Stimulated activated CD8-positive, alpha-beta memory T cell treated with anti-CD3 and anti-CD28 coated beads, Interleukin-4, amount 100 ng/mL, for 4 hours (primary cell): ENCODE measurements around the gene PCDH9.
"Not testable (repeated sequence)": the region's sequence is repeated elsewhere in the genome, so short reads cannot be mapped to it uniquely, and the experiment has no call there.

Source experiments
- DNase-seq, 2 donors: peaks; one replicate each; pipeline ENCODE4 v3.0.0-alpha.2; 2020; ENCODE audit warnings: low read depth in 2 of 2, low spot score in 1 of 2

The PCDH9 gene

GRCh38 chr13:66675620-66676019, 554.5 kb downstream of the PCDH9 start:
- no peak for DNase-seq

- no peak for DNase-seq
Observed at GRCh38 chr13:66673401-66673800, 556.7 kb downstream of the PCDH9 start.

GRCh38 chr13:66665991-66666390, 564.1 kb downstream of the PCDH9 start:
- DNase-seq: no peak

GRCh38 chr13:66663711-66664110, 566.4 kb downstream of the PCDH9 start:
- no peak for DNase-seq

GRCh38 chr13:66663206-66663605, 566.9 kb downstream of the PCDH9 start:
- no peak for DNase-seq

- no peak for DNase-seq
Observed at GRCh38 chr13:66661336-66661735, 568.8 kb downstream of the PCDH9 start.

- no peak for DNase-seq
Observed at GRCh38 chr13:66660468-66660813, 569.7 kb downstream of the PCDH9 start.

- no peak for DNase-seq
Observed at GRCh38 chr13:66659701-66660467, 570.3 kb downstream of the PCDH9 start.

- no peak for DNase-seq
Observed at GRCh38 chr13:66659286-66659685, 570.9 kb downstream of the PCDH9 start.

GRCh38 chr13:66657165-66657881, 572.8 kb downstream of the PCDH9 start:
- DNase-seq: no peak

- DNase-seq: no peak
Observed at GRCh38 chr13:66655847-66656454, 574.2 kb downstream of the PCDH9 start.

- DNase-seq: no peak
Observed at GRCh38 chr13:66644855-66645460, 585.2 kb downstream of the PCDH9 start.

GRCh38 chr13:66640231-66640630, 589.9 kb downstream of the PCDH9 start:
- no peak for DNase-seq

- DNase-seq: no peak
Observed at GRCh38 chr13:66639044-66639443, 591.1 kb downstream of the PCDH9 start.

GRCh38 chr13:66635526-66635925, 594.6 kb downstream of the PCDH9 start:
- DNase-seq: no peak

GRCh38 chr13:66634384-66634783, 595.8 kb downstream of the PCDH9 start:
- no peak for DNase-seq

- DNase-seq: no peak
Observed at GRCh38 chr13:66627512-66627911, 602.6 kb downstream of the PCDH9 start.

GRCh38 chr13:66624302-66624701, 605.8 kb downstream of the PCDH9 start:
- no peak for DNase-seq

GRCh38 chr13:66623129-66623820, 606.9 kb downstream of the PCDH9 start:
- DNase-seq: no peak

GRCh38 chr13:66621906-66622447, 608.2 kb downstream of the PCDH9 start:
- DNase-seq: not testable (repeated sequence)

- no peak for DNase-seq
Observed at GRCh38 chr13:66618702-66619101, 611.4 kb downstream of the PCDH9 start.
